Activated CD4-positive, CD25-positive, alpha-beta regulatory T cell (primary cell): ENCODE data around the gene FOXD4L1.
"Not testable (repeated sequence)": the region's sequence is repeated elsewhere in the genome, so short reads cannot be mapped to it uniquely, and the experiment has no call there.

ENCODE experiments used
- DNase-seq, 4 experiments: peaks; one replicate each; lab custom pipeline; 2025; lab: John Stamatoyannopoulos, UW

FOXD4L1 gene

GRCh38 chr2:113524986-113525385 lies 26.5 kb downstream of the FOXD4L1 start:
- not testable (repeated sequence) for DNase-seq

GRCh38 chr2:113527350-113528045 lies 29.0 kb downstream of the FOXD4L1 start:
- DNase-seq = not testable (repeated sequence)

GRCh38 chr2:113528126-113528525 lies 29.7 kb downstream of the FOXD4L1 start:
- not testable (repeated sequence) for DNase-seq

GRCh38 chr2:113528904-113529303 lies 30.4 kb downstream of the FOXD4L1 start:
- not testable (repeated sequence) for DNase-seq

- not testable (repeated sequence) for DNase-seq
Measured at GRCh38 chr2:113532991-113533390, 34.5 kb downstream of the FOXD4L1 start.

- DNase-seq = not testable (repeated sequence)
Measured at GRCh38 chr2:113536573-113536972, 38.1 kb downstream of the FOXD4L1 start.

GRCh38 chr2:113540834-113541203 lies 42.4 kb downstream of the FOXD4L1 start:
- DNase-seq = not testable (repeated sequence)

- not testable (repeated sequence) for DNase-seq
Measured at GRCh38 chr2:113541204-113541975, 42.9 kb downstream of the FOXD4L1 start.

- not testable (repeated sequence) for DNase-seq
Measured at GRCh38 chr2:113541976-113542485, 43.6 kb downstream of the FOXD4L1 start.

- not testable (repeated sequence) for DNase-seq
Measured at GRCh38 chr2:113542529-113542928, 44.1 kb downstream of the FOXD4L1 start.
